GM23338 (cell line): ENCODE measurements around the gene SLC10A3. TPM values are rescaled to one million over a fixed set of nuclear protein-coding genes. Genes with fewer than 3 reads are reported as not detected.

Experiments
- ATAC-seq: fragments of 200-7000 bp; cut with Tn5 transposase; 3 replicates; pipeline ENCODE4 v1.9.1; 2020
- DNase-seq: peaks from one replicate; pipeline ENCODE4 v3.0.0-alpha.2; 2015; ENCODE audit warnings: low spot score
- H2AFZ ChIP-seq: fragments of 200-600 bp; sonication (generic); 2 replicates; pipeline ENCODE4 v1.8.0; 2016; ENCODE audit warnings: antibody characterized with exemption, mild to moderate bottlenecking, moderate library complexity
- H3F3A ChIP-seq: fragments of 200-600 bp; sonication (generic); replicated peaks from 2 replicates; pipeline ENCODE4 v1.8.0; 2017; ENCODE audit warnings: antibody characterized with exemption, mixed run types, low read depth
- H3K27ac ChIP-seq: fragments of 200-600 bp; sonication (generic); 2 replicates; pipeline ENCODE4 v1.6.1; 2016; ENCODE audit warnings: low read depth
- H3K27me3 ChIP-seq: fragments of 200-600 bp; sonication (generic); 2 replicates; pipeline ENCODE4 v1.8.0; 2016; ENCODE audit warnings: mild to moderate bottlenecking, mixed run types, moderate library complexity; ENCODE audit not compliant: insufficient read depth
- H3K36me3 ChIP-seq: fragments of 200-600 bp; sonication (generic); 2 replicates; pipeline ENCODE4 v1.8.0; 2016; ENCODE audit warnings: mild to moderate bottlenecking; ENCODE audit not compliant: insufficient read depth
- H3K4me1 ChIP-seq: fragments of 200-600 bp; sonication (generic); 2 replicates; pipeline ENCODE4 v1.8.0; 2016; ENCODE audit warnings: mild to moderate bottlenecking, moderate library complexity; ENCODE audit not compliant: insufficient read depth
- H3K4me2 ChIP-seq: fragments of 200-600 bp; sonication (generic); 2 replicates; pipeline ENCODE4 v1.7.1; 2017; ENCODE audit warnings: mixed run types
- H3K4me3 ChIP-seq: fragments of 200-600 bp; sonication (generic); 2 replicates; pipeline ENCODE4 v1.6.1; 2016; ENCODE audit warnings: mixed run types
- H3K79me2 ChIP-seq: fragments of 200-600 bp; sonication (generic); replicated peaks from 2 replicates; pipeline ENCODE4 v1.8.0; 2017; ENCODE audit warnings: mild to moderate bottlenecking; ENCODE audit not compliant: insufficient read depth
- H3K9me2 ChIP-seq: fragments of 200-600 bp; sonication (generic); 2 replicates; pipeline ENCODE4 v1.8.0; 2017; ENCODE audit not compliant: insufficient read depth
- H4K20me1 ChIP-seq: fragments of 200-600 bp; sonication (generic); replicated peaks from 2 replicates; pipeline ENCODE4 v1.8.0; 2017; ENCODE audit warnings: mild to moderate bottlenecking; ENCODE audit not compliant: insufficient read depth
- H3K27ac Mint-ChIP-seq: 2 replicates; pipeline ENCODE4 v1.8.0; 2020; ENCODE audit warnings: inconsistent platforms, mild to moderate bottlenecking, moderate library complexity, mixed read lengths
- H3K27me3 Mint-ChIP-seq: 3 replicates; pipeline ENCODE4 v1.8.0; 2022; ENCODE audit warnings: low read depth, mild to moderate bottlenecking, moderate library complexity, mixed read lengths, inconsistent platforms; ENCODE audit not compliant: insufficient read depth, poor library complexity
- H3K36me3 Mint-ChIP-seq: 3 replicates; pipeline ENCODE4 v1.8.0; 2021; ENCODE audit warnings: low read depth, mild to moderate bottlenecking, inconsistent platforms, moderate library complexity, mixed read lengths
- H3K4me1 Mint-ChIP-seq: 3 replicates; pipeline ENCODE4 v1.8.0; 2020; ENCODE audit warnings: mild to moderate bottlenecking, inconsistent platforms, mixed read lengths
- H3K4me3 Mint-ChIP-seq: 3 replicates; pipeline ENCODE4 v1.8.0; 2021; ENCODE audit warnings: moderate library complexity, mild to moderate bottlenecking, inconsistent platforms, mixed read lengths
- H3K9me3 Mint-ChIP-seq: 3 replicates; pipeline ENCODE4 v1.8.0; 2020; ENCODE audit warnings: moderate library complexity, mild to moderate bottlenecking, inconsistent platforms, mixed read lengths
- CREB1 ChIP-seq: fragments of 250-450 bp; sonication (Bioruptor Pico); IDR thresholded peaks from 2 replicates; pipeline ENCODE4 v1.5.0; 2020; ENCODE audit warnings: low read depth, mild to moderate bottlenecking, moderate library complexity
- EZH2 ChIP-seq: fragments of 200-600 bp; sonication (generic); IDR thresholded peaks from one replicate; pipeline ENCODE4 v1.8.0; 2017; ENCODE audit warnings: antibody characterized with exemption, mild to moderate bottlenecking, low read depth; ENCODE audit not compliant: unreplicated experiment
- EZH2phosphoT487 ChIP-seq: fragments of 200-600 bp; sonication (generic); IDR thresholded peaks from one replicate; pipeline ENCODE4 v1.8.1; 2018; ENCODE audit warnings: antibody characterized with exemption; ENCODE audit not compliant: unreplicated experiment
- JUNB ChIP-seq: IDR thresholded peaks from one replicate; pipeline ENCODE4 v1.6.1; 2016; ENCODE audit warnings: antibody characterized with exemption; ENCODE audit not compliant: unreplicated experiment
- NANOG ChIP-seq: IDR thresholded peaks from 2 replicates; pipeline ENCODE4 v1.6.1; 2016; ENCODE audit warnings: antibody characterized with exemption, borderline replicate concordance
- POLR2AphosphoS5 ChIP-seq: IDR thresholded peaks from 2 replicates; pipeline ENCODE4 v1.6.1; 2016; ENCODE audit warnings: antibody characterized with exemption, low read depth
- ZNF114 ChIP-seq: fragments of 250-450 bp; sonication (Bioruptor Pico); IDR thresholded peaks from 2 replicates; pipeline ENCODE4 v1.5.0; 2020; ENCODE audit warnings: mild to moderate bottlenecking, moderate library complexity
- ZNF331 ChIP-seq: fragments of 250-450 bp; sonication (Bioruptor Pico); IDR thresholded peaks from 2 replicates; pipeline ENCODE4 v1.5.0; 2020; ENCODE audit warnings: low read depth, mild to moderate bottlenecking, moderate library complexity
- polyA plus RNA-seq: library from polyadenylated mRNA; unstranded; fragments of >200 nt; fragmentation: Nextera tagmentation; extraction: Ambion mirVana; gene quantifications from 2 replicates; pipeline ENCODE4 v1.2.1, GENCODE V29; 2016
- total RNA-seq: library from RNA; depleted of rRNA; stranded (reverse); fragments of >200 nt; shearing (Covaris generic); gene quantifications from 2 replicates; pipeline ENCODE4 v1.2.3, GENCODE V29; 2014
- TF ChIP-seq, protein P1 (sequence below): IDR thresholded peaks from 2 replicates; pipeline ENCODE4 v1.6.1; 2016; ENCODE audit warnings: antibody characterized with exemption
- TF ChIP-seq, protein P2 (sequence below): fragments of 250-450 bp; sonication (Bioruptor Pico); IDR thresholded peaks from 2 replicates; pipeline ENCODE4 v1.5.0; 2020; ENCODE audit warnings: mild to moderate bottlenecking, moderate library complexity
- TF ChIP-seq, protein P3 (sequence below): IDR thresholded peaks from one replicate; pipeline ENCODE4 v1.6.1; 2018; ENCODE audit warnings: antibody characterized with exemption; ENCODE audit not compliant: unreplicated experiment
- TF ChIP-seq, protein P4 (sequence below), 2 experiments: fragments of 200-600 bp in 1 of 2; sonication (generic) in 1 of 2; conservative IDR thresholded peaks; 2 replicates each; pipeline versions ENCODE4 v1.5.1 to v1.6.1; 2016 to 2017; ENCODE audit warnings: antibody characterized with exemption in 2 of 2, low read depth in 2 of 2, mild to moderate bottlenecking in 2 of 2, moderate library complexity in 1 of 2

The SLC10A3 gene
- total and polyA plus RNA-seq, 2 experiments from 2014 or later = 7.6 to 17.6 TPM

DNA sequence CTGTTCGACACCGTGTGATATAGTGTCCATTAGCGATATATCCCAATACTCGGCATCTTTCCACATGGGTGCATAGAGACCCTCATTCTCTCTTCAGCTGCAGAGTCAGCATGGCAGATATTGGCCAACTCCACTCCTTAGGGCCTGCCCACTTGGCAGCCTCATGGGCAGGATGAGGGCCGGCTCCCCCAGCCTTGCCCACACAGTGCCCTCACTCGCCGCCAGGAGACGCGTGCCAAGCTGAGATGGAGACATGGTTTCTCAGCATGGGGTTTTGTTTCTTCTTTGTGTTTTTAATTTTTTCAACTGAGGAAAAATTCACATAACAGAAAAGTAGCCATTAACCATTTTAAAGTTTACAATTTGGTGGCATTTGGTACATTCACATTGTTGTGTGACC, 37.6 kb downstream of the SLC10A3 start:
- Histone ChIP-seq H3K79me2 (no peaks in the 10 kb centered on the region), H3K36me3 (no peaks in the 10 kb centered on the region), H3K4me1 (no peaks in the 10 kb centered on the region), H3K27ac (no peak overlapping the region), H3K9me2 (no peaks in the 10 kb centered on the region), H4K20me1 (no peaks in the 10 kb centered on the region), H2AFZ (no peak overlapping the region), H3F3A (no peaks in the 10 kb centered on the region), H3K4me2 (no peak overlapping the region), H3K27me3 (no peaks in the 10 kb centered on the region; the same call in 1 of the 2 replicates), H3K4me3 (no peak overlapping the region)
- no peak overlapping the region for H3K27ac Mint-ChIP-seq
- ATAC-seq (no peak), DNase-seq (no peak)
- H3K9me3 Mint-ChIP-seq = no peaks in the 10 kb centered on the region
- peaks cover 6% of the 10 kb centered on the region; the same call in 2 of the 3 replicates for H3K36me3 Mint-ChIP-seq
- H3K4me3 Mint-ChIP-seq = no peak overlapping the region
- no peaks in the 10 kb centered on the region; the same call in 2 of the 3 replicates for H3K4me1 Mint-ChIP-seq
- H3K27me3 Mint-ChIP-seq = peaks cover 6% of the 10 kb centered on the region
- TF ChIP-seq, protein P1, sequence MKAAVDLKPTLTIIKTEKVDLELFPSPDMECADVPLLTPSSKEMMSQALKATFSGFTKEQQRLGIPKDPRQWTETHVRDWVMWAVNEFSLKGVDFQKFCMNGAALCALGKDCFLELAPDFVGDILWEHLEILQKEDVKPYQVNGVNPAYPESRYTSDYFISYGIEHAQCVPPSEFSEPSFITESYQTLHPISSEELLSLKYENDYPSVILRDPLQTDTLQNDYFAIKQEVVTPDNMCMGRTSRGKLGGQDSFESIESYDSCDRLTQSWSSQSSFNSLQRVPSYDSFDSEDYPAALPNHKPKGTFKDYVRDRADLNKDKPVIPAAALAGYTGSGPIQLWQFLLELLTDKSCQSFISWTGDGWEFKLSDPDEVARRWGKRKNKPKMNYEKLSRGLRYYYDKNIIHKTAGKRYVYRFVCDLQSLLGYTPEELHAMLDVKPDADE = no peak
- TF ChIP-seq CREB1 (CRISPR knock-in tag) (no peak), ZNF114 (CRISPR knock-in tag) (no peak), EZH2 (no peak), POLR2AphosphoS5 (no peak), JUNB (no peak), EZH2phosphoT487 (no peak), ZNF331 (CRISPR knock-in tag) (no peak), NANOG (no peak)
- TF ChIP-seq, protein P2, sequence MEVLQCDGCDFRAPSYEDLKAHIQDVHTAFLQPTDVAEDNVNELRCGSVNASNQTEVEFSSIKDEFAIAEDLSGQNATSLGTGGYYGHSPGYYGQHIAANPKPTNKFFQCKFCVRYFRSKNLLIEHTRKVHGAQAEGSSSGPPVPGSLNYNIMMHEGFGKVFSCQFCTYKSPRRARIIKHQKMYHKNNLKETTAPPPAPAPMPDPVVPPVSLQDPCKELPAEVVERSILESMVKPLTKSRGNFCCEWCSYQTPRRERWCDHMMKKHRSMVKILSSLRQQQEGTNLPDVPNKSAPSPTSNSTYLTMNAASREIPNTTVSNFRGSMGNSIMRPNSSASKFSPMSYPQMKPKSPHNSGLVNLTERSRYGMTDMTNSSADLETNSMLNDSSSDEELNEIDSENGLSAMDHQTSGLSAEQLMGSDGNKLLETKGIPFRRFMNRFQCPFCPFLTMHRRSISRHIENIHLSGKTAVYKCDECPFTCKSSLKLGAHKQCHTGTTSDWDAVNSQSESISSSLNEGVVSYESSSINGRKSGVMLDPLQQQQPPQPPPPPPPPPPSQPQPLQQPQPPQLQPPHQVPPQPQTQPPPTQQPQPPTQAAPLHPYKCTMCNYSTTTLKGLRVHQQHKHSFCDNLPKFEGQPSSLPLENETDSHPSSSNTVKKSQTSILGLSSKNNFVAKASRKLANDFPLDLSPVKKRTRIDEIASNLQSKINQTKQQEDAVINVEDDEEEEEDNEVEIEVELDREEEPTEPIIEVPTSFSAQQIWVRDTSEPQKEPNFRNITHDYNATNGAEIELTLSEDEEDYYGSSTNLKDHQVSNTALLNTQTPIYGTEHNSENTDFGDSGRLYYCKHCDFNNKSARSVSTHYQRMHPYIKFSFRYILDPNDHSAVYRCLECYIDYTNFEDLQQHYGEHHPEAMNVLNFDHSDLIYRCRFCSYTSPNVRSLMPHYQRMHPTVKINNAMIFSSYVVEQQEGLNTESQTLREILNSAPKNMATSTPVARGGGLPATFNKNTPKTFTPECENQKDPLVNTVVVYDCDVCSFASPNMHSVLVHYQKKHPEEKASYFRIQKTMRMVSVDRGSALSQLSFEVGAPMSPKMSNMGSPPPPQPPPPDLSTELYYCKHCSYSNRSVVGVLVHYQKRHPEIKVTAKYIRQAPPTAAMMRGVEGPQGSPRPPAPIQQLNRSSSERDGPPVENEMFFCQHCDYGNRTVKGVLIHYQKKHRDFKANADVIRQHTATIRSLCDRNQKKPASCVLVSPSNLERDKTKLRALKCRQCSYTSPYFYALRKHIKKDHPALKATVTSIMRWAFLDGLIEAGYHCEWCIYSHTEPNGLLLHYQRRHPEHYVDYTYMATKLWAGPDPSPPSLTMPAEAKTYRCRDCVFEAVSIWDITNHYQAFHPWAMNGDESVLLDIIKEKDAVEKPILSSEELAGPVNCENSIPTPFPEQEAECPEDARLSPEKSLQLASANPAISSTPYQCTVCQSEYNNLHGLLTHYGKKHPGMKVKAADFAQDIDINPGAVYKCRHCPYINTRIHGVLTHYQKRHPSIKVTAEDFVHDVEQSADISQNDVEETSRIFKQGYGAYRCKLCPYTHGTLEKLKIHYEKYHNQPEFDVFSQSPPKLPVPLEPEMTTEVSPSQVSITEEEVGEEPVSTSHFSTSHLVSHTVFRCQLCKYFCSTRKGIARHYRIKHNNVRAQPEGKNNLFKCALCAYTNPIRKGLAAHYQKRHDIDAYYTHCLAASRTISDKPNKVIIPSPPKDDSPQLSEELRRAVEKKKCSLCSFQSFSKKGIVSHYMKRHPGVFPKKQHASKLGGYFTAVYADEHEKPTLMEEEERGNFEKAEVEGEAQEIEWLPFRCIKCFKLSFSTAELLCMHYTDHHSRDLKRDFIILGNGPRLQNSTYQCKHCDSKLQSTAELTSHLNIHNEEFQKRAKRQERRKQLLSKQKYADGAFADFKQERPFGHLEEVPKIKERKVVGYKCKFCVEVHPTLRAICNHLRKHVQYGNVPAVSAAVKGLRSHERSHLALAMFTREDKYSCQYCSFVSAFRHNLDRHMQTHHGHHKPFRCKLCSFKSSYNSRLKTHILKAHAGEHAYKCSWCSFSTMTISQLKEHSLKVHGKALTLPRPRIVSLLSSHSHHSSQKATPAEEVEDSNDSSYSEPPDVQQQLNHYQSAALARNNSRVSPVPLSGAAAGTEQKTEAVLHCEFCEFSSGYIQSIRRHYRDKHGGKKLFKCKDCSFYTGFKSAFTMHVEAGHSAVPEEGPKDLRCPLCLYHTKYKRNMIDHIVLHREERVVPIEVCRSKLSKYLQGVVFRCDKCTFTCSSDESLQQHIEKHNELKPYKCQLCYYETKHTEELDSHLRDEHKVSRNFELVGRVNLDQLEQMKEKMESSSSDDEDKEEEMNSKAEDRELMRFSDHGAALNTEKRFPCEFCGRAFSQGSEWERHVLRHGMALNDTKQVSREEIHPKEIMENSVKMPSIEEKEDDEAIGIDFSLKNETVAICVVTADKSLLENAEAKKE (CRISPR knock-in tag) = no peak
- TF ChIP-seq, protein P3, sequence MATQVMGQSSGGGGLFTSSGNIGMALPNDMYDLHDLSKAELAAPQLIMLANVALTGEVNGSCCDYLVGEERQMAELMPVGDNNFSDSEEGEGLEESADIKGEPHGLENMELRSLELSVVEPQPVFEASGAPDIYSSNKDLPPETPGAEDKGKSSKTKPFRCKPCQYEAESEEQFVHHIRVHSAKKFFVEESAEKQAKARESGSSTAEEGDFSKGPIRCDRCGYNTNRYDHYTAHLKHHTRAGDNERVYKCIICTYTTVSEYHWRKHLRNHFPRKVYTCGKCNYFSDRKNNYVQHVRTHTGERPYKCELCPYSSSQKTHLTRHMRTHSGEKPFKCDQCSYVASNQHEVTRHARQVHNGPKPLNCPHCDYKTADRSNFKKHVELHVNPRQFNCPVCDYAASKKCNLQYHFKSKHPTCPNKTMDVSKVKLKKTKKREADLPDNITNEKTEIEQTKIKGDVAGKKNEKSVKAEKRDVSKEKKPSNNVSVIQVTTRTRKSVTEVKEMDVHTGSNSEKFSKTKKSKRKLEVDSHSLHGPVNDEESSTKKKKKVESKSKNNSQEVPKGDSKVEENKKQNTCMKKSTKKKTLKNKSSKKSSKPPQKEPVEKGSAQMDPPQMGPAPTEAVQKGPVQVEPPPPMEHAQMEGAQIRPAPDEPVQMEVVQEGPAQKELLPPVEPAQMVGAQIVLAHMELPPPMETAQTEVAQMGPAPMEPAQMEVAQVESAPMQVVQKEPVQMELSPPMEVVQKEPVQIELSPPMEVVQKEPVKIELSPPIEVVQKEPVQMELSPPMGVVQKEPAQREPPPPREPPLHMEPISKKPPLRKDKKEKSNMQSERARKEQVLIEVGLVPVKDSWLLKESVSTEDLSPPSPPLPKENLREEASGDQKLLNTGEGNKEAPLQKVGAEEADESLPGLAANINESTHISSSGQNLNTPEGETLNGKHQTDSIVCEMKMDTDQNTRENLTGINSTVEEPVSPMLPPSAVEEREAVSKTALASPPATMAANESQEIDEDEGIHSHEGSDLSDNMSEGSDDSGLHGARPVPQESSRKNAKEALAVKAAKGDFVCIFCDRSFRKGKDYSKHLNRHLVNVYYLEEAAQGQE = no peak
- TF ChIP-seq, protein P4, sequence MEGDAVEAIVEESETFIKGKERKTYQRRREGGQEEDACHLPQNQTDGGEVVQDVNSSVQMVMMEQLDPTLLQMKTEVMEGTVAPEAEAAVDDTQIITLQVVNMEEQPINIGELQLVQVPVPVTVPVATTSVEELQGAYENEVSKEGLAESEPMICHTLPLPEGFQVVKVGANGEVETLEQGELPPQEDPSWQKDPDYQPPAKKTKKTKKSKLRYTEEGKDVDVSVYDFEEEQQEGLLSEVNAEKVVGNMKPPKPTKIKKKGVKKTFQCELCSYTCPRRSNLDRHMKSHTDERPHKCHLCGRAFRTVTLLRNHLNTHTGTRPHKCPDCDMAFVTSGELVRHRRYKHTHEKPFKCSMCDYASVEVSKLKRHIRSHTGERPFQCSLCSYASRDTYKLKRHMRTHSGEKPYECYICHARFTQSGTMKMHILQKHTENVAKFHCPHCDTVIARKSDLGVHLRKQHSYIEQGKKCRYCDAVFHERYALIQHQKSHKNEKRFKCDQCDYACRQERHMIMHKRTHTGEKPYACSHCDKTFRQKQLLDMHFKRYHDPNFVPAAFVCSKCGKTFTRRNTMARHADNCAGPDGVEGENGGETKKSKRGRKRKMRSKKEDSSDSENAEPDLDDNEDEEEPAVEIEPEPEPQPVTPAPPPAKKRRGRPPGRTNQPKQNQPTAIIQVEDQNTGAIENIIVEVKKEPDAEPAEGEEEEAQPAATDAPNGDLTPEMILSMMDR (conservative IDR thresholded peaks at IDR 0.05; ENCODE audit: low read depth in 2 of 2) = no peak
